ENCODE measurements around the gene COG5. TPM values are rescaled to one million over a fixed set of nuclear protein-coding genes. Genes with fewer than 3 reads are reported as not detected.

COG5 gene
- total RNA-seq, 2 donors from 2014 or later = 50.1 to 102 TPM

DNA sequence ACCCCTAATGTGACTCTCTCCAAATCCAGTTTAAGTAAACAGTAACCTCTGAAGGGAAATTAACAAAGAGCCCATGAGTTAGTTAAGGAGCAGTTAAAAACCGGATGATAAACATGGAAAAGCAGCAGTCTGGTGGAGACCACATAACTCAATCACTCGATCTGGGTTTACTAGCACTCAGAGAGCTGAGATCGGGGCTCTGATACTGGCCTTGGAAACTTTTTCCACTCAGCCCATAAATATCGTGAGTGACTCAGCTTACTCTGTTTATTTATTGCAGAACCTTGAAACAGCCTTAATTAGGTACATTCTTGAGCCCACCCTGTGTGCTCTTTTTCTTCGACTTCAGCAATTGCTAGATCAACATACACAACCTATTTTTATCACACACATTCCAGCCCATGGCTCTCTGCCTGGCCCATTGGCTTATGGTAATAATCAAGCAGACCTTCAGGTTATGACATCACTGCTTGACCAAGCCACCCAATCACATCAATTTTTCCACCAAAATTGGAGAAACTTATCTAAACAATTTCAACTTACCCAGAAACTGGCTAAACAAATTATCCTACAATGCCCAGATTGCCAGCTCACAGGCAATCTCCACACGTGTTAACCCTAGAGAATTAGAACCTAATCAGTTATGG lies 176.0 kb downstream of the COG5 start:
- TF ChIP-seq, protein P1, sequence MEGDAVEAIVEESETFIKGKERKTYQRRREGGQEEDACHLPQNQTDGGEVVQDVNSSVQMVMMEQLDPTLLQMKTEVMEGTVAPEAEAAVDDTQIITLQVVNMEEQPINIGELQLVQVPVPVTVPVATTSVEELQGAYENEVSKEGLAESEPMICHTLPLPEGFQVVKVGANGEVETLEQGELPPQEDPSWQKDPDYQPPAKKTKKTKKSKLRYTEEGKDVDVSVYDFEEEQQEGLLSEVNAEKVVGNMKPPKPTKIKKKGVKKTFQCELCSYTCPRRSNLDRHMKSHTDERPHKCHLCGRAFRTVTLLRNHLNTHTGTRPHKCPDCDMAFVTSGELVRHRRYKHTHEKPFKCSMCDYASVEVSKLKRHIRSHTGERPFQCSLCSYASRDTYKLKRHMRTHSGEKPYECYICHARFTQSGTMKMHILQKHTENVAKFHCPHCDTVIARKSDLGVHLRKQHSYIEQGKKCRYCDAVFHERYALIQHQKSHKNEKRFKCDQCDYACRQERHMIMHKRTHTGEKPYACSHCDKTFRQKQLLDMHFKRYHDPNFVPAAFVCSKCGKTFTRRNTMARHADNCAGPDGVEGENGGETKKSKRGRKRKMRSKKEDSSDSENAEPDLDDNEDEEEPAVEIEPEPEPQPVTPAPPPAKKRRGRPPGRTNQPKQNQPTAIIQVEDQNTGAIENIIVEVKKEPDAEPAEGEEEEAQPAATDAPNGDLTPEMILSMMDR (IDR thresholded peaks at IDR 0.05) = no peak
- TF ChIP-seq POLR2A (IDR thresholded peaks at IDR 0.05) = no peak
- WGBS, 2 donors = 66 to 77% methylated on average over 6 of the region's 6 CpGs
- Histone ChIP-seq H3K4me1 (no peaks in the 10 kb centered on the region), H3K36me3 (replicated peaks in 1 of 2; ENCODE audit: insufficient read depth in 1 of 2, low read depth in 2 of 2) (no peaks in the 10 kb centered on the region), H3K4me3 (no peak overlapping the region), H3K27ac (no peak overlapping the region), H3K9me3 (no peaks in the 10 kb centered on the region), H3K27me3 (no peaks in the 10 kb centered on the region)
- intact Hi-C loops (cut with DNase I) = no loop called here
- no peak for DNase-seq
- no peak for ATAC-seq

- H3K9me3 ChIP-seq = no peaks in the 10 kb centered on the region
- ATAC-seq (no peak), DNase-seq (no peak)
- no peaks in the 10 kb centered on the region for H3K36me3 ChIP-seq (replicated peaks in 1 of 2; ENCODE audit: insufficient read depth in 1 of 2, low read depth in 2 of 2)
- no peaks in the 10 kb centered on the region for H3K27me3 ChIP-seq
- no peak overlapping the region for H3K27ac ChIP-seq
- peaks cover 2% of the 10 kb centered on the region for H3K4me1 ChIP-seq
- intact Hi-C loops (cut with DNase I) = no loop called here
- TF ChIP-seq, protein P1 (IDR thresholded peaks at IDR 0.05) = no peak
- no peak for TF ChIP-seq POLR2A (IDR thresholded peaks at IDR 0.05)
- WGBS, 2 donors = 77 to 85% methylated on average over 6 of the region's 6 CpGs
- H3K4me3 ChIP-seq = no peak overlapping the region
Observed at GRCh38 chr7:107387128-107387527, 176.6 kb downstream of the COG5 start.

GRCh38 chr7:107386548-107387102 lies 177.1 kb downstream of the COG5 start:
- ATAC-seq (no peak), DNase-seq (no peak)
- Histone ChIP-seq H3K27ac (no peak overlapping the region), H3K4me1 (peaks cover 5% of the 10 kb centered on the region), H3K27me3 (no peaks in the 10 kb centered on the region), H3K36me3 (replicated peaks in 1 of 2; ENCODE audit: insufficient read depth in 1 of 2, low read depth in 2 of 2) (no peaks in the 10 kb centered on the region), H3K4me3 (no peak overlapping the region), H3K9me3 (no peaks in the 10 kb centered on the region)
- intact Hi-C loops (cut with DNase I) = no loop called here
- WGBS, 2 donors = 79 to 94% methylated on average over 4 of the region's 4 CpGs
- TF ChIP-seq, protein P1 (IDR thresholded peaks at IDR 0.05) = no peak
- no peak for TF ChIP-seq POLR2A (IDR thresholded peaks at IDR 0.05)

DNA sequence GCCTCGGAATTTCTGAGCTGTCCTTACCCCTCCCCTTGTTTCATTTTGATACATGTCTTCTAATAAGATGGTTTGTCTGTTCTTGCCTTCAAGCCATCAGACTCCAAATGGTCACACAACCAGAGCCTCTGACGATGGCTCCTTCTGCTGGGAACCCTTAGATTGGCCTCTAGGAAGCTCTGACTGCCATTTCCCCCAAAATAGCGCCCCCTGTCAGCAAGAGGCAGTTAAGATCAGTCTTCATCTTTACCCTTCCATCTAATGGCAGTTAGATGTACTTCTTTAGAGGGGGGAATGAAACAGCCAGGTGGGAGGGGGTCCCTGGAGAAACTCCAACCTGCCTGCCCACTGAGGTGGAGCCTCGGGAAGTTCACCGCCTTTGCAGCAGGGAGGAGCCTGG lies 179.7 kb downstream of the COG5 start:
- intact Hi-C loops (cut with DNase I) = no loop called here
- TF ChIP-seq, protein P1 (IDR thresholded peaks at IDR 0.05) = no peak
- TF ChIP-seq POLR2A (IDR thresholded peaks at IDR 0.05) = no peak
- H3K36me3 ChIP-seq (replicated peaks in 1 of 2; ENCODE audit: insufficient read depth in 1 of 2, low read depth in 2 of 2) = no peaks in the 10 kb centered on the region
- H3K27me3 ChIP-seq = no peaks in the 10 kb centered on the region
- H3K4me3 ChIP-seq = no peak overlapping the region
- no peak overlapping the region for H3K27ac ChIP-seq
- ATAC-seq (no peak), DNase-seq (no peak)
- H3K9me3 ChIP-seq = no peaks in the 10 kb centered on the region
- peaks cover 5% of the 10 kb centered on the region for H3K4me1 ChIP-seq
- 82 to 90% methylated on average over 5 of the region's 5 CpGs for WGBS, 2 donors

- no peaks in the 10 kb centered on the region for H3K27me3 ChIP-seq
- ATAC-seq = no peak
- no peak overlapping the region for H3K4me3 ChIP-seq
- H3K27ac ChIP-seq = no peak overlapping the region
- no peaks in the 10 kb centered on the region for H3K9me3 ChIP-seq
- intact Hi-C loops (cut with DNase I) = no loop called here
- DNase-seq = no peak
- H3K4me1 ChIP-seq = peaks cover 5% of the 10 kb centered on the region
- H3K36me3 ChIP-seq (replicated peaks in 1 of 2; ENCODE audit: insufficient read depth in 1 of 2, low read depth in 2 of 2) = no peaks in the 10 kb centered on the region
- TF ChIP-seq, protein P1 (IDR thresholded peaks at IDR 0.05) = no peak
- TF ChIP-seq POLR2A (IDR thresholded peaks at IDR 0.05) = no peak
- WGBS, 2 donors = 97 to 98% methylated on average over 4 of the region's 4 CpGs
Observed at GRCh38 chr7:107383203-107383602, 180.5 kb downstream of the COG5 start.
